HuH-7 (cell line): Measurements from ENCODE around the gene PLEKHM3.
A peak's percentile ranks its signal among the peaks of the same experiment; 100 is the strongest.

Experiments
- DNase-seq: peaks from one replicate; pipeline ENCODE4 v3.0.0; 2011; ENCODE audit warnings: low spot score

Gene PLEKHM3

GRCh38 chr2:207993151-207993763 lies 32.1 kb downstream of the PLEKHM3 start:
- no peak for DNase-seq

DNA sequence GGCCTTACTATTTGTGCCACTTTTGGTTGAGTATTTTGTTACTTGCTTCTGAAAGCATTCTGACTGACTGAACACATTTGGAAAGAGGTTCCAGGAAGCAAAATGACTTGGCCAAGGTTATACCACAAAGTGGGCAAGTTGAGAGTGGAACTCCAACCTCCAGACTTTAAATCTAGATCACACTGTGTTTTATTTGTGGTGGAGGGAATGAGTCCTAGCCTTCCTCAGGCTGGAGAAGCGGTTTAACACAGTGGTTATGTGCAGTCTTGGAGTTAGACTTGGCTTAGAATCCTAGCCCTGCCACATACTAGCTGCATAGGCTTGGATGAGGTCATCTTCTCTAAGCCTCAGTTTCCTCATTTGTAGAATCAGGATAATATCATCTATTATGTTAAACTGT lies 33.4 kb downstream of the PLEKHM3 start:
- DNase-seq: no peak

DNA sequence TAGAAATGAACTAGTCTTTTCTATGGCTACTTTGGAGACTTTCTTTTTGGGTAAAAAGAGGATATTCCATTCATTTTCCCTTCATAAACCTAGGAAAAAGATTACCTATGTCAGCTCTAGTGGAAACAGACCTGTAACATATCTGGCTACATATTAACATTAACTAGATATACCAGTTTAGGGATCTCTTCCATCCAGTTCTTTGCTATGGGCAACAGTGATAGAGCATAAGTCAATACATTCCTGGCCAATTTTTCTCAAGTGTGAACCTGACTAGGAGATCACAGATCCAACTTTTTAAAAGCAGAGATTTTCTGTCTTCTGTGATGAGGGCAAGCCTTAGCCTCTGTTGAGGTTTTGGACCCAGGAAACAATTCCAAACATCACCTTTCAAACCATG lies 34.5 kb downstream of the PLEKHM3 start:
- no peak for DNase-seq

DNA sequence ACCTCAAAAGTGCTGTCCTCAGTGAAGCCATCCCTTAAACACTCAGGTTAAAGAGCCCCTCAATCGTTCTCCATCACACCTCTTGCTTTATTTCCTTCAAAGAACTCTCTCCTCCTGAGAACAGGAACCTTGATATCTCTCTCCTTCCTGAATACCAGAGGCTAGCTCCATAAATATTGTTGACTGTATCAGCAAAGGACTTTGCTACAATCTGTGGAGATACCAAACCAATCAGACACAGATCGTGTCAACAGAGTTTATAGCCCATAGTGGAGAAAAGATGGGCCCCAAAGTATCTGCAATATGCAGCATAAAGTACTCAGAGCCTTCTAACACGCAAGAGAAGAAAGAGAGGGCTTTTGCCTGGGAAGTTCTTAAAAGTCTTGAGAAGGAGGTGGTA lies 36.4 kb downstream of the PLEKHM3 start:
- no peak for DNase-seq

DNA sequence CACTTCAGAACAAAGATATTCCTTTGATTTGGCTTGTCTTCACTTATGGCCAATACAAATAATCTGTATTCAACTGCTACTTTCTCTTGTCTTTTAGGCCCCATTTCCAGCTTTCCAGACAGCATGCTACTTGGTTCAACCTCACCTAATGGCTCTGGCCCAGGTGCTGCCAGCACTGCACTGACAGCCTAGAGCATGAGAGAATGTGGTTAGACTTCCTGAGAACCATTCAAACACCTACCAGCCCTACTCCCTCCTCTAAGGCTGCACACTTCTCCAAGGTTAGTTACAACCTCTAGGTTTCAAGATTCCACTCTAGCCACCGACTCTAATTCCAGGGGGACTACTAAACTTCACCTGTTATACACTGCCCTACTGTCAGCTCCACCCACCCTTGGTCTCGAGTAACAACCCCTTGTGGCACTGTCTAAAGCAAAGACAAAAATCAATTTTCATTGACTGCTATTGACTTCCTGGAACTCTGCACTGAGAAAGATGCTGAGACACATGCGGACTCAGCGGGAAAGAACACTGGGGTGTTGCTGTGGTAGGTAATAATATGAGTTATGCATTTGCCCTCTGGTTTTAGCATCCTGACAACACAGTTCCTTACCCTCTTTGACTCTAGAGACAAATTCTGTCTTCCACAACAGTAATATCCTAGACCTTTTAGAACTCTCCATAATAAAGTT lies 38.2 kb downstream of the PLEKHM3 start:
- DNase-seq: no peak

GRCh38 chr2:207984765-207985480 lies 40.4 kb downstream of the PLEKHM3 start:
- DNase-seq: no peak

DNA sequence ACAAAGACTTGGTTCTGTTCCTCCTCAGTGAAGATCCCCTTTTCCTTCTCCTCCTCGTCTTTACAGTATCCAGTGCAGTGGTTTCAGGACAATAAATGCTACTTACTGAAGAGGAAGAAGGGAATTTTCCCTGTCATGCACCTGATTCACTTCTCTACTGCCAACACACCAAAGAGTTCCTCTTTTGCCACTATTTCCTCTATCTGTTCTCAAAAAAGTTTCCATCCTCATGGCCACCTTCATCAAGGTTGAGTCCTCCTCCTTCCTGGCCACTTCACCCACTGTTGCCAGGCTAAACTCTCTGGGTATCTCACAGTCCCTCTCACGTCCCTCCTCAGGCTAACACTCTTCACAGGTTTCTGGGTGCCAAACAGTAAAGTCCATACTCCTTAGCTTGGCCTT lies 41.7 kb downstream of the PLEKHM3 start:
- no peak for DNase-seq

DNA sequence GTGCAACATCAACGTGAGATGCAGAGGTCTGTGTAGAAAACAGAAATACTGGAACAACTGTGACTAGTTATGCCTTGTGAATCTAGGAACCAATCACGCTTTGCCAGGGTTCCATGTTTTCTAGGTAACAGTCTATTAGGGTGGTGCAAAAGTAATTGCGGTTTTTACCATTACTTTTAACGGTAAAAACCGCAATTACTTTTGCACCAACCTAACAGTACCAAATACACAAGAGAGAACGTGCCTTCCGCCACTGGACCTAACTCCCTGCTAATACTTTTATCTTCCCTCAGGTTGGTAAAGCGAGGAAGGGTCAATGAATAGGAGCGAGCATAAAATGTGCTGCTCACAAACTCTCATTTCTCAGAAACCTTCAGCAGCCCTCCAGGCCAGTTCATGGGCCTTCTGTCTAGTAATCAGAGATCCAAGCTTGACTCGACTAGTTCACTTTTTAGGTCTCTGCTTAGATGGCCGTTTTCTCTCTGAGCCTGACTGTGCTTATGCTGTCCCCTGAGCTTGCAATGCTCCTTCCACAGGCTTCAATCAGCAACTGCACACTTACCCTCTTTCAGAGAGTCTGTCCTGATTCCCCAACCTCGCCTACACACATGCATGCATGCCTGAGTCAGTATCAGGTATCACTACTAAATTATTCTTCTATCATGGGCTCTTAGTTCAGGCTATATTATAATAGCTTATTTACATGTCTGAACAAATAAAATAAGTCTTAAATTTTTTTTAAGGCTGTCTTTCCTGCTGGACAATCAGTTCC lies 47.0 kb downstream of the PLEKHM3 start:
- DNase-seq: no peak

GRCh38 chr2:207975921-207976320 lies 49.4 kb downstream of the PLEKHM3 start:
- no peak for DNase-seq

DNA sequence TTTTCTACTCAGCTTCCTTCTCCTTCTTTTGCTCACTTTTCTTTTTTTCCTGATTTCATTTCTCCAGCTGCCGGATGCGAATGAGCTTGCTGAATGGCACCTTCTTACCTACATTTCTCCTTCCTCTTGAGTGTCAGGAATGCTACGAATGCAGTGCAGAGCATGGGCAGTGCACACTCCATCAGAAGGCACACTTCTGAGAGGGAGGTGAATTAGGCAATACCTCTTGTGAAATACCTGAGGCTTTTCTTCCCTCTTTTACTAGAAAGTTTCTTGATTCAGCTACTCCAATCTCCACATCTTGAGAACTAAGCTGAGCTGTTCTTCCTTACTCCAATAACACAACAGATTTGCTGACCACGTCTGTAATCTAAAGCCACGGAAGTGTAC lies 51.1 kb downstream of the PLEKHM3 start:
- DNase-seq: no peak

DNA sequence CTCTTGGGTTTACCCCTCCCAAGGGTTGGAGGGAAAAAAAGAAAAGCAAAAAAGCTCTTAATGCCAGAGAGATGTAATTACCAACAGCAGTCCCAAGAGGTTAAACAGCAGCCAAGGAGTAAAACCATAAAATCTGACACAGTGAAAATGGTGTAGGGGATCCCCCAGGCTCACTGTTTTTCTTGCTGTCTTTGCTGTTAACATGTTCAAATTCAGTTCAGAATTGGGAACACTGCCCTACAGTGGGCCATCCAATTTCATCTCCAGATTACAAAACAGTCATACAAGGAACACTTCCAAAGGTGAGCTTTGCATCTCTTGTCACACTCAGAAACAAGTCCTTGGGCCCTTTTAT lies 54.5 kb downstream of the PLEKHM3 start:
- DNase-seq: no peak

- DNase-seq: no peak
Observed at GRCh38 chr2:207970147-207970825, 55.0 kb downstream of the PLEKHM3 start.

GRCh38 chr2:207969249-207969648 lies 56.1 kb downstream of the PLEKHM3 start:
- no peak for DNase-seq

- no peak for DNase-seq
Observed at GRCh38 chr2:207967121-207967520, 58.2 kb downstream of the PLEKHM3 start.

- no peak for DNase-seq
Observed at GRCh38 chr2:207960911-207961310, 64.4 kb downstream of the PLEKHM3 start.

DNA sequence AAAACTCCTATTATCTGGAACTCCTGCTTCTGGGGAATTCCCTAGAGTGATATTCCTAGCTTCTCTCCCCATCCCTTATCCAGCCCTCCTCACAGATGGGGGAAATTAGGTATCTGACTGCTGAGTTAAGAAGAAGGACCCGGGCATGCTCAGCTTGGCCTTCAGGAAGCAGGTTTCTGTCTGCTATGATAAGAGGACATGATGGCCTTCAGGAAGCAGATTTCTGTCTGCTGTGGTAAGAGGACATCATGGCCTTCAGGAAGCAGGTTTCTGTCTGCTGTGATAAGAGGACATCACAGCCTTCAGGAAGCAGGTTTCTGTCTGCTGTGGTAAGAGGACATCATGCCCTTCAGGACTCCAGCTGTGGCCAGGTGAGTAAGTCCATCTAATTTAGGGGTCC lies 65.2 kb downstream of the PLEKHM3 start:
- no peak for DNase-seq

DNA sequence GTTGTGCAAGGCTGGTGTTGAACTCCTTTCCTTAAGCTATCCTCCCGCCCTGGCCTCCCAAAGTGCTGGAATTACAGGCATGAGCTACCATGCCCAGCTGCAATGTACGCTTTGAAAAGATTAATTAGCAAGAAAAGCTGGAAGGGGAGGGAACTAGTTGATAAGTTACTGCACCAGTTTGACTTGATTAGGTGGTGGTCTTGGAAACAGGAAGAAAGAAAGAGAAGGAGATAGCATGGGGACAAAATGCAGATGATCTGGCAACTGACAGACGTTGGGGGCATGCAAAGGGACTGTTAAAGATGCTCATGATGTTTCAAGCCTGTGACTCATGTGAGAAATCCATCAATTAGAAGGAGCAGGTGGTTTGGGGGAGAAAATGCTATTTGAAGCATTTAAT lies 68.6 kb downstream of the PLEKHM3 start:
- no peak for DNase-seq

DNA sequence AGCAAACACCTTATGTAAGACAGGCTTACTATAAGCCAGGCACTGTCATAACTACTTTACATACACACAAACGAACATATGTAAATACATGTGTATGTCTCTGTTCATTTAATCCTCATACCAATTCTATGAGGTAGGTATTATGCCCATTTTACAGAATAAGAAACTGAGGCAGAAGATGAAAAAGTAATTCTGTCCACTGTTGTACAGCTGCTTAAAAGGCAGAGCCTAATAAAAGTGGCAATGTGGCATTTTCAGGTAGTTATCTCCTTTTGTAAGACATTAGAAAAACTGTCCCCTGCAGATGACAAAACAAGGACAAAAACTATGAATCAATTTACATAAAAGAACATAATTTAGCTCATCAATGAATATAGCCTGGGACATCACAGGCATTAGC lies 69.9 kb downstream of the PLEKHM3 start:
- DNase-seq: no peak

DNA sequence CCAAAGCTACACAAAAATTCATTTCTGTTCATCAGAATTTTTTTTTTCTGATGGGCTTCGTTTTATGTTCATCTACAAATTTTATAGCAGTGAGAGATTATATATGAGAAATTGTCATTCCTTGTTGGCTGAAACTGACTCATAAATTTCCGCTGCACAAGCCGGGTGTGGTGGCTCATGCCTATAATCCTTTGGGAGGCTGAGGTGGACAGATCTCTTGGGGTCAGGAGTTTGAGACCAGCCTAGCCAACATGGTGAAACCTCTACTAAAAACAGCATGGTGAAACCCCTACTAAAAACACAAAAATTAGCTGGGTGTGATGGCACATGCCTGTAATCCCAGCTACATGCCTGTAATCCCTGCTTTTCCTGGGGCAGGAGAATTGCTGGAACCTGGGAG lies 72.0 kb downstream of the PLEKHM3 start:
- no peak for DNase-seq

DNA sequence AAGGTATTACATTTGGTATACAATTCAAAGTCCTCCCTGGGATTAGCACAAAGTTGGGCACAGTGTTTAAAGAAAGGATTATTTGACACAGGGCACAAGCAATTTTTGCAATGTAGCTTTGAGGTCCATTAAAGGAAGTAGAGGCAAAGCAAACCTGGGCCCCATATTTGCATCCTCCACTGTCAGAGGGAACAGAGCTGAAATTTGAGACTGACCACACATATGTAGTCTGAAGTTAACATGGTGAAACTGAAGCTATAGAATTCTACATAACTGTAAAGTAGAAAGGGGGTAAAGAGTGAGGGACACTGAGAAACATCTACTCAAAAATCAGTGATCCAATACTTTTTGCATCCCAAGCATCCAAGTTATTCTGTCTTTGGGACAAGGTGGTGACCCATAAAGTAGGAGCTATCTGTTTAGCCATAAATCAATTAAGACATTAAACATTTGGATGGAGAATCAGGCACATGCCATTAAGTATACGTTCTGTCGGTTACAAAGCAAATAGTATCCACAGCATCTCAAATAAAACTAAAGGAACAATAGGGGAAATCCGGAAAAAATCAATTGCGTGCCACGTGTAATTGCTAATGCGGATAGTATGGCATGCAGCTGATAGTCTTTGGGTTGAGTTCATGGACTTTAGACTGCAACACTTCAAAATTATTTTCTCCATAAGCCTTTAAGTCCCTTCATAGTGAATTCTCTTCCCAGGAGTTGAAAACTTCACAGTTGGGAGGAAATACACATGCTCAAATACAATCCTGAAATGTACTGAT lies 72.6 kb downstream of the PLEKHM3 start:
- peak; percentile 32 for DNase-seq

GRCh38 chr2:207951734-207952470 lies 73.4 kb downstream of the PLEKHM3 start:
- DNase-seq: no peak
